DOHH2 (cell line): ENCODE data around the gene KBTBD8.

Experiments used
- H3F3A ChIP-seq: fragments of 200-600 bp; sonication (generic), shearing (Covaris generic); 2 replicates; pipeline ENCODE4 v1.6.0; 2016; ENCODE audit warnings: antibody characterized with exemption, mild to moderate bottlenecking; ENCODE audit not compliant: control insufficient read depth, insufficient read depth
- H3K27ac ChIP-seq: fragments of 200-600 bp; sonication (generic); 2 replicates; pipeline ENCODE4 v1.5.1; 2014; ENCODE audit warnings: low read depth, mild to moderate bottlenecking, low read length, moderate library complexity
- H3K27me3 ChIP-seq: fragments of 200-600 bp; sonication (generic); 2 replicates; pipeline ENCODE4 v1.6.1; 2014; ENCODE audit warnings: mild to moderate bottlenecking, low read length, mixed read lengths; ENCODE audit not compliant: control insufficient read depth
- H3K36me3 ChIP-seq: fragments of 200-600 bp; sonication (generic); 2 replicates; pipeline ENCODE4 v1.6.1; 2014; ENCODE audit warnings: mild to moderate bottlenecking, low read length, moderate library complexity, mixed read lengths; ENCODE audit not compliant: control insufficient read depth
- H3K4me1 ChIP-seq: fragments of 200-600 bp; sonication (generic); 2 replicates; pipeline ENCODE4 v1.6.1; 2014; ENCODE audit warnings: mild to moderate bottlenecking, low read length, mixed read lengths; ENCODE audit not compliant: control insufficient read depth
- H3K4me2 ChIP-seq: fragments of 200-600 bp; sonication (generic); 2 replicates; pipeline ENCODE4 v1.6.0; 2014; ENCODE audit warnings: mild to moderate bottlenecking, low read length, moderate library complexity
- H3K4me3 ChIP-seq: fragments of 200-600 bp; sonication (generic); 2 replicates; pipeline ENCODE4 v1.5.1; 2014; ENCODE audit warnings: mild to moderate bottlenecking, low read length, mixed read lengths
- H3K79me2 ChIP-seq: fragments of 200-600 bp; sonication (generic); 2 replicates; pipeline ENCODE4 v1.6.1; 2014; ENCODE audit warnings: mild to moderate bottlenecking, low read length, mixed read lengths; ENCODE audit not compliant: control insufficient read depth
- H3K9me2 ChIP-seq: fragments of 200-600 bp; sonication (generic); replicated peaks from 2 replicates; pipeline ENCODE4 v1.6.1; 2014; ENCODE audit warnings: mild to moderate bottlenecking, low read length, mixed read lengths; ENCODE audit not compliant: control insufficient read depth
- H3K9me3 ChIP-seq: fragments of 200-600 bp; sonication (generic); 2 replicates; pipeline ENCODE4 v1.6.1; 2014; ENCODE audit warnings: antibody characterized with exemption, low read length, mixed read lengths; ENCODE audit not compliant: control insufficient read depth, insufficient read depth
- H4K20me1 ChIP-seq: fragments of 200-600 bp; sonication (generic); 2 replicates; pipeline ENCODE4 v1.6.0; 2014; ENCODE audit warnings: low read depth, mild to moderate bottlenecking, antibody characterized with exemption, low read length, moderate library complexity; ENCODE audit not compliant: control insufficient read depth, insufficient read depth
- EZH2phosphoT487 ChIP-seq: fragments of 200-600 bp; sonication (generic); IDR thresholded peaks from 2 replicates; pipeline ENCODE4 v1.6.1; 2017; ENCODE audit warnings: borderline replicate concordance, mild to moderate bottlenecking, antibody characterized with exemption, low read length, moderate library complexity, mixed read lengths
- TF ChIP-seq, protein P1 (sequence below): fragments of 200-600 bp; sonication (generic); IDR thresholded peaks from one replicate; pipeline ENCODE4 v1.5.1; 2014; ENCODE audit warnings: antibody characterized with exemption, mild to moderate bottlenecking, low read depth, low read length; ENCODE audit not compliant: poor library complexity, severe bottlenecking

The KBTBD8 gene, protein sequence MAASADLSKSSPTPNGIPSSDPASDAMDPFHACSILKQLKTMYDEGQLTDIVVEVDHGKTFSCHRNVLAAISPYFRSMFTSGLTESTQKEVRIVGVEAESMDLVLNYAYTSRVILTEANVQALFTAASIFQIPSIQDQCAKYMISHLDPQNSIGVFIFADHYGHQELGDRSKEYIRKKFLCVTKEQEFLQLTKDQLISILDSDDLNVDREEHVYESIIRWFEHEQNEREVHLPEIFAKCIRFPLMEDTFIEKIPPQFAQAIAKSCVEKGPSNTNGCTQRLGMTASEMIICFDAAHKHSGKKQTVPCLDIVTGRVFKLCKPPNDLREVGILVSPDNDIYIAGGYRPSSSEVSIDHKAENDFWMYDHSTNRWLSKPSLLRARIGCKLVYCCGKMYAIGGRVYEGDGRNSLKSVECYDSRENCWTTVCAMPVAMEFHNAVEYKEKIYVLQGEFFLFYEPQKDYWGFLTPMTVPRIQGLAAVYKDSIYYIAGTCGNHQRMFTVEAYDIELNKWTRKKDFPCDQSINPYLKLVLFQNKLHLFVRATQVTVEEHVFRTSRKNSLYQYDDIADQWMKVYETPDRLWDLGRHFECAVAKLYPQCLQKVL

DNA sequence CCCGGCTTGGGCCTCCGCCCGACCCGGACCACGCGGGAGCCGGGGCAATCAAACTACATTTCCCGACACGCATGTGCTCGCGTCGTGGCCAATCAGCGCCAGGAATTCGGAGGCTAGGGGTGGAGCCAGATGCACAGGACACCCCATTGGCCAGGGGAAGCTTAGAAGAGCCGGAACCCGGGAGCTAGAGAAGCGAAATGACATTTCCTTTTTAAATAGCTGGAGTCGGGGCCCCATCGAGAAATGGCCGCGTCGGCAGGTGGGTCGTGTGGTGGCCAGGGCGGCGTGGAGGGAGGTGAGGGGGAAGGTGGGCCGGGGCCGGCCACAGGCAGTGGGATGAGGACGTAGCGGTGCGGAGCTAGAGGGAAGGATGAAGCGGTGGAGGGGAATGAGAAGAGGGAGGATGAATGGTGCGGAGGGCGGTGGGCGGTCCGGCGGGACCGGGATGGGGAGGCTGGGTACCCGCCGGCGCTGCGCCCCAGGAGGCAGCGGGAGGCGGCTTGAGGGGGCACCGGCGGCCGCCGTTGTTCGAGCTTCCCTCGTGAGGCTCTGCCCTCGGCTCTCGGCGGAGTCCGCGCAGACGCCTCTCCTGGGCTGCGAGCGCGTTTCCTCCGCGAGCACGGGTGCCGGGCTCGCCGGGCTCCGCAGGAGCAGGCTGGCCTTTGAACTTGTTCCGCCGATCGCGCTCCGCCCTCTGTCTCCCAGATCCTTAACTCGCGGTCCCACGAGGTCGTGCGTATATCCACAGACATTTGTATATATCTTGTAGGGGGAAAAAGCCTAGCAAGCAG is at the start of gene KBTBD8:
TSS of gene KBTBD8 (plus strand) at position 195 of the 791 bp plus-strand sequence. CDS start at position 244, 49 bp downstream.
- H3K4me2 ChIP-seq = peak within 1 kb of the TSS; percentile 95
- H4K20me1 ChIP-seq = peaks cover 4% of the 10 kb centered on the region; the same call in 1 of the 2 replicates
- H3K4me1 ChIP-seq = peaks cover 50% of the 10 kb centered on the region
- peaks cover 47% of the 10 kb centered on the region for H3K36me3 ChIP-seq
- peak within 1 kb of the TSS; percentile 88 for H3K27ac ChIP-seq
- H3F3A ChIP-seq = peaks cover 22% of the 10 kb centered on the region
- H3K27me3 ChIP-seq = no peaks in the 10 kb centered on the region
- no peaks in the 10 kb centered on the region for H3K9me2 ChIP-seq
- no peaks in the 10 kb centered on the region for H3K9me3 ChIP-seq
- H3K79me2 ChIP-seq = peaks cover 56% of the 10 kb centered on the region
- TF ChIP-seq, protein P1, sequence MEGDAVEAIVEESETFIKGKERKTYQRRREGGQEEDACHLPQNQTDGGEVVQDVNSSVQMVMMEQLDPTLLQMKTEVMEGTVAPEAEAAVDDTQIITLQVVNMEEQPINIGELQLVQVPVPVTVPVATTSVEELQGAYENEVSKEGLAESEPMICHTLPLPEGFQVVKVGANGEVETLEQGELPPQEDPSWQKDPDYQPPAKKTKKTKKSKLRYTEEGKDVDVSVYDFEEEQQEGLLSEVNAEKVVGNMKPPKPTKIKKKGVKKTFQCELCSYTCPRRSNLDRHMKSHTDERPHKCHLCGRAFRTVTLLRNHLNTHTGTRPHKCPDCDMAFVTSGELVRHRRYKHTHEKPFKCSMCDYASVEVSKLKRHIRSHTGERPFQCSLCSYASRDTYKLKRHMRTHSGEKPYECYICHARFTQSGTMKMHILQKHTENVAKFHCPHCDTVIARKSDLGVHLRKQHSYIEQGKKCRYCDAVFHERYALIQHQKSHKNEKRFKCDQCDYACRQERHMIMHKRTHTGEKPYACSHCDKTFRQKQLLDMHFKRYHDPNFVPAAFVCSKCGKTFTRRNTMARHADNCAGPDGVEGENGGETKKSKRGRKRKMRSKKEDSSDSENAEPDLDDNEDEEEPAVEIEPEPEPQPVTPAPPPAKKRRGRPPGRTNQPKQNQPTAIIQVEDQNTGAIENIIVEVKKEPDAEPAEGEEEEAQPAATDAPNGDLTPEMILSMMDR = no peak
- TF ChIP-seq EZH2phosphoT487 = no peak
- peak within 1 kb of the TSS; percentile 98 for H3K4me3 ChIP-seq

GRCh38 chr3:66948838-66949237 is 49.3 kb upstream of the KBTBD8 start:
- Histone ChIP-seq H3K27me3 (no peaks in the 10 kb centered on the region), H3K9me2 (no peaks in the 10 kb centered on the region), H3K27ac (no peak overlapping the region), H3K36me3 (no peaks in the 10 kb centered on the region), H3K79me2 (no peaks in the 10 kb centered on the region), H4K20me1 (no peaks in the 10 kb centered on the region), H3F3A (no peaks in the 10 kb centered on the region), H3K4me2 (no peak overlapping the region), H3K4me1 (no peaks in the 10 kb centered on the region), H3K9me3 (no peaks in the 10 kb centered on the region), H3K4me3 (no peak overlapping the region)
- TF ChIP-seq, protein P1 = no peak
- no peak for TF ChIP-seq EZH2phosphoT487

GRCh38 chr3:66949898-66950297 is 48.2 kb upstream of the KBTBD8 start:
- H3K9me3 ChIP-seq = no peaks in the 10 kb centered on the region
- no peaks in the 10 kb centered on the region for H3K4me1 ChIP-seq
- H3K79me2 ChIP-seq = no peaks in the 10 kb centered on the region
- H3K27me3 ChIP-seq = no peaks in the 10 kb centered on the region
- H3K4me2 ChIP-seq = no peak overlapping the region
- H3F3A ChIP-seq = no peaks in the 10 kb centered on the region
- H4K20me1 ChIP-seq = no peaks in the 10 kb centered on the region
- H3K9me2 ChIP-seq = no peaks in the 10 kb centered on the region
- no peak overlapping the region for H3K4me3 ChIP-seq
- TF ChIP-seq, protein P1 = no peak
- no peak for TF ChIP-seq EZH2phosphoT487
- no peak overlapping the region for H3K27ac ChIP-seq
- no peaks in the 10 kb centered on the region for H3K36me3 ChIP-seq
